HG03196 (cell line): ENCODE results near the gene SCARF2.
"Not testable (repeated sequence)": the region's sequence is repeated elsewhere in the genome, so short reads cannot be mapped to it uniquely, and the experiment has no call there.

Source experiments
- ATAC-seq: cut with Tn5 transposase; IDR thresholded peaks from one replicate; pipeline ENCODE4 v1.9.1; 2021; ENCODE audit not compliant: unreplicated experiment

SCARF2 gene, protein sequence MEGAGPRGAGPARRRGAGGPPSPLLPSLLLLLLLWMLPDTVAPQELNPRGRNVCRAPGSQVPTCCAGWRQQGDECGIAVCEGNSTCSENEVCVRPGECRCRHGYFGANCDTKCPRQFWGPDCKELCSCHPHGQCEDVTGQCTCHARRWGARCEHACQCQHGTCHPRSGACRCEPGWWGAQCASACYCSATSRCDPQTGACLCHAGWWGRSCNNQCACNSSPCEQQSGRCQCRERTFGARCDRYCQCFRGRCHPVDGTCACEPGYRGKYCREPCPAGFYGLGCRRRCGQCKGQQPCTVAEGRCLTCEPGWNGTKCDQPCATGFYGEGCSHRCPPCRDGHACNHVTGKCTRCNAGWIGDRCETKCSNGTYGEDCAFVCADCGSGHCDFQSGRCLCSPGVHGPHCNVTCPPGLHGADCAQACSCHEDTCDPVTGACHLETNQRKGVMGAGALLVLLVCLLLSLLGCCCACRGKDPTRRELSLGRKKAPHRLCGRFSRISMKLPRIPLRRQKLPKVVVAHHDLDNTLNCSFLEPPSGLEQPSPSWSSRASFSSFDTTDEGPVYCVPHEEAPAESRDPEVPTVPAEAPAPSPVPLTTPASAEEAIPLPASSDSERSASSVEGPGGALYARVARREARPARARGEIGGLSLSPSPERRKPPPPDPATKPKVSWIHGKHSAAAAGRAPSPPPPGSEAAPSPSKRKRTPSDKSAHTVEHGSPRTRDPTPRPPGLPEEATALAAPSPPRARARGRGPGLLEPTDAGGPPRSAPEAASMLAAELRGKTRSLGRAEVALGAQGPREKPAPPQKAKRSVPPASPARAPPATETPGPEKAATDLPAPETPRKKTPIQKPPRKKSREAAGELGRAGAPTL

DNA sequence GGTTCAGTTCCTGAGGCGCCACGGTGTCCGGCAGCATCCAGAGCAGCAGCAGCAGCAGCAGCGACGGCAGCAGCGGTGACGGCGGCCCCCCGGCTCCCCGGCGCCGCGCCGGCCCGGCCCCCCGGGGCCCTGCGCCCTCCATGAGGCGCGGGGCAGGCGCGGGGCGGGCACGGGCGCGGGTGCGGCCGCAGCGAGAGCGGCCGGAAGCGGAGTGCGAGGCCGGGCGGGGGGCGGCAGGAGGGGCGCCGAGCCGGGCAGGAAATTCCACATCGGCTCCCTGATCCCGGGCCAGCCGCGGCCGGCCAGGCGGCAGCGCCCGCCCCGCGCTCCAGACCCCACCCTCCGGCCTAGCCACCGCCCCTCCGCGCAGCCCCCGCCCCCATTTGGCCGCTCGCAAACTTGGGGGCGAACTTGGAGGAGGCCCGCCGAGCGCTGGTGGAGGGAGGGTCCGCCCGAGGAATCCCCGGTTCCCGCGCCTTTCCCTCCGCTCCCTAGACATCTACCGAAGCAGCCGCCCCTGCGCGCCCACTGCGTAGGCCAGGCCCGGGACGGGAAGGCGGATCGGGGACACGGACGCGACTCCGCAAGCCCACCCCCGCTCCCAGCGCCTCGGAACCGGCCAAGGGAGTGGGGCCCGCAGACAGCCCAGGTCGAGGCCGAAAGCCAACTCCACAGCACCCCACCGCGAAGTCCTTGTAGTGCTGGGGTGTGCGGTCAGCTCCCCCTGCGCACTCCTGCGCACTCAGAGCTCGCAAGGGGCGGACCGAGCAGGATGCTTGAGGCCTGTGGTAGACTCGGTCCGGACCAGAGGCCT, at the start of gene SCARF2:
SCARF2 (minus strand) TSS at position 213 of the 814 bp plus-strand sequence; CDS start at position 142, 71 bp downstream.
- no peak for ATAC-seq

GRCh38 chr22:20486229-20486628, 48.6 kb upstream of the SCARF2 start:
- no peak for ATAC-seq

- no peak for ATAC-seq
Observed at GRCh38 chr22:20484948-20485683, 47.5 kb upstream of the SCARF2 start.

- no peak for ATAC-seq
Observed at GRCh38 chr22:20483771-20484170, 46.1 kb upstream of the SCARF2 start.

DNA sequence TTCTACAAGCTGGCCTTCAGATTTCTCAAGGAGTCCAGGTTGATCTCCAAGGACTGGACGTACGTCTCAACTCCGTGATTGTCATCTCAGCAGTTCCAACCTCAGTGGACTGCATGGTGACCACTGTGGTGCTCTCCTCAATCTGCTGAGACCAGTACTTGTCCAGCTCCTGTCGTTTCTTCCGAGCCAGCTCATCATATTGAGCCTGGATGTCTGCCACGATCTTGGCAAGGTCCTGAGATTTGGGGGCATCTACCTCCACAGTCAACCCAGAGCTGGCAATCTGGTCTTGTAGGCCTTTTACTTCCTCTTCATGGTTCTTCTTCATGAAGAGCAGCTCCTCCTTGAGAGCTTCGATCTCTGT, 45.5 kb upstream of the SCARF2 start:
- not testable (repeated sequence) for ATAC-seq

- no peak for ATAC-seq
Observed at GRCh38 chr22:20479612-20480196, 42.1 kb upstream of the SCARF2 start.

DNA sequence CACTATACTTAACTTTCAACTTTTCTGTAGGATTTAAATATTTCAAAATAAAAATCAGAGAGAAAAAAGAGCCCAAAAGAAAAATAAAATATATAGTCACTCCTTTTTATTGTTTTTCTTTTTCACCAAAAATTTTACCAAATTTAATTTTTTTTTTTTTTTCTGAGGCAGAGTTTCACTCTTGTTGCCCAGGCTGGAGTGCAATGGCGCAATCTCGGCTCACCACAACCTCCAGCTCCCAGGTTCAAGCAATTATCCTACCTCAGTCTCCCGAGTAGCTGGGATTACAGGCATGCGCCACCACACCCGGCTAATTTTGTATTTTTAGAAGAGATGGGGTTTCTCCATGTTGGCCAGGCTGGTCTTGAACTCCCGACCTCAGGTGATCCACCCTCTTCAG, 40.4 kb upstream of the SCARF2 start:
- not testable (repeated sequence) for ATAC-seq

- not testable (repeated sequence) for ATAC-seq
Observed at GRCh38 chr22:20475569-20475968, 37.9 kb upstream of the SCARF2 start.

DNA sequence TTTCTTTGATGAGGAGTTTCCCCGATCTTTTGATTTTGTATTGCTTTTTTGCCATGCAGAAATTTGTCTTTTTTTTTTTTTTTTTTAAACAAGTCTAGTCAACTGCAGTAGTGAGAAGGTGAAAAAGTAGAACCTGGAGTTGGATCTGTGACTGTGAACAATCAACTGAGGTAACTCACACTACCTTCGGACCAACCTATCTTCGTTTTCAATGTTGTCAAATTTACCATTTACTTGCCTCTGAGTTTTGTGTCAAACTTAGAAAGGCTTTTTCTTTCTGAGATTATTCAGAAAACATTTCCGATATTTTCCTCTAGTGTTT, 37.5 kb upstream of the SCARF2 start:
- ATAC-seq: no peak

- no peak for ATAC-seq
Observed at GRCh38 chr22:20472629-20473442, 35.2 kb upstream of the SCARF2 start.

DNA sequence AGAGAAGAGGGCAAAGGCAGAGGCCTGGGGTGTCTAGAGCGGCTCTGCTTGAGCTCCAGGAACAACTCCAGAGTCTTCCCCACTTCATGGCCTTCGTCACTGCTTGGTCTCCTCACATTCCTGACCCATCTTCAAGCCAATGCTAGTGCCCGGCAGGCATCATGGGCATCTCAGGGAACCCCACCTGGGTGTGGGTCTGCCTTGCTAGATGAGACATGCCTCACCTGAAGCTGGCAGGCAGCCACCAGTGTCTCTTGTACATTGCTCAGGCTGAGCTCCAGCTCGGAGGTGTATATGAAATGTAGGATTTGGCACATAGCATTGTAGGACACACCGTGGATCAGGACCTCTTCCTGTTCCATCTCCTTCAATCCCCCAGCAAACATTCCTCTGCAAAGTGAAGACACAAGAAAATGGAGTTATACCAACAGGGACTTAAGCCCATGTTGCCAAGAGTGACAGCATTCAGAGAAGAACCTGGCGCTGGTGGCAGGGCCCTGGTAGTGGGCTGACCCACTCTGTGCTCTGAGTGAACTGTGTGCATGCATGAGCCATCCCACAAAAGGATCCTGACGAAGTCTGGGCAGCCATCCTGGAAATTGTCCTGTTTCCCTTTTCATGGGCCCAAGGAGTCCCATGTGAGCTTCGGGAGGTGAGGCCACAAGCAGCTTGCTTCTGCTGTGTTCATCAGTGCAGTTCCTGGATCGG, 33.7 kb upstream of the SCARF2 start:
- no peak for ATAC-seq

DNA sequence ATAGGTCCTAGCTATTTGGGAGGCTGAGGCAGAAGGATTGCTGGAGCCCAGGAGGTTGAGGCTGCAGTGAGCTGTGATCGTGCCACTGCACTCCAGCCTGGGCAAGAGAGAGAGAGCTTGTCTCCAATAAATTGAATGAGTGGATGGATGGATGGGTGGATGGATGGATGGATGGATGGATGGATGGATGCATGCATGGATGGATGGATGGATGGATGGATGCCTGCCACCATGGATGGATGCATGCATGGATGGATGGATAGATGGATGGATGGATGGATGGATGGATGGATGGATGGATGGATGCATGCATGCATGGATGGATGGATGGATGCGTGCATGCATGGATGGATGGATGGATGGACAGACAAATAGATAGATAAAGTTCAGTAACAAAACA, 32.9 kb upstream of the SCARF2 start:
- not testable (repeated sequence) for ATAC-seq

DNA sequence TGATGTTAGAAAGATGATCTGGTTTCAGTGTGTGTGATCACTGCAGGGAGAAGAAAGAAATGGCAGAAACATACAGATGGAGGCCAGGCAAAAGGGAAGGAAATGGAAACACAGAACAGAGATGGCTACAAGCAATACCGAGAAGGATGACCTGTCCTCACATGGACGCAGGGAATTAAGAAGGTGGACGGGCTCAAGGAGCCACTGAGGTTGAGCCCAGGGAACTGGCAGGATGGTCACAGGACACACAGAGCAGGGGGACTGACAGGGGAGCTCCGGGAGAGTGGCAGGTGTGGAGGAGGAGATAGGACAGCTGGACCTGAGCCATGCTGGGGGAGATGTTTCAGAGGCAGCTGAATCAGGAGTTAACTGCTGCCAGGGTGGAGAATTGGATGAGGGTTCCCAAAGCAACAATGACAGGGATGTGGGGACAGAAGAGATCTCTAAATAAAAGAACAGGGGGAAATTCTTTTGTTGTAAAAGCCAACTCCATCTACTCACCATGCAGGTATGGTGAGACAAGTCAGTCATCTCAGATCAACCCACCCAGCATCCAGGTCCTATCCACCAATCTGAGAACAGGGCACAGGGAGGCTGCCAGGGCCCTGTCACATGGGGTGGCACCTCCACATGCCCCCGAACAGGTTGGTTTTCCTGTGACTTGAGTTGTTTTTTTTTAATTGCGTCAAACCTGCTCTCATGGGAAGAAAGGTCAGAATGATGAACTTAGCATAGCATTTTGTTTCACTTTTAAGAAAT, 31.7 kb upstream of the SCARF2 start:
- ATAC-seq: no peak

DNA sequence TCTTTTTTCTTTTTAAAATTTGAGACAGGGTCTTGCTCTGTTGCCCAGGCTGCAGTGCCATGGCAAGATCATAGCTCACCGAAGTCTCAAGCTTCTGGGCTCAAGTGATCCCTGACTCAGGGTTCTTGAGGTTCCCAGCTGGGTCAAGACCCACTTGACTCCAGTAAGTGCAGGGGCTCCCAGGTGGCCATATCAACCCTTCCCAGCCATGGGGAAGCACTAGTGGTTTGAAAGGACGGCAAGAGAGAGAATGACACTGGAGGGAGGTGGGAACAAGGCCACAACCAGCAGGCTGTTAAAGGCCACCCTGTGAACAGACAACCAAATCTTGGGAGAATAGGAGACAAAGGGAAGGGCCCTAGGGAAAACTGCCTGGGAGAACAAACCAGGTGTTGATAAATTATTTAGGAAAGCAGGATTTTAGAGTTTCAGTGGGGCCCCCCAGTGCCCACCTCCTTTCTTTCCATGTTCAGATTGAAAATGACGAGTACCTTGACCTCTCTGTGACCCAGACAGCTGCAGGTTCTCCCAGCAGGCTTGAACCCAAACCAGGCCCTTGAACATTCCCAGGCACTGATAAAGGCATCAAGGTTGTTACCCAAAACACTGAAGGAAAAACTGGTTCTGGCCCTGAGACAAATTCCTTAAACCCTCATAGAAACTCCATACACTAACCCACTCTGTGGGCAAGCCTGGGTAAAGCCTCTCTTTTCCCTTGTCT, 29.2 kb upstream of the SCARF2 start:
- ATAC-seq: no peak

DNA sequence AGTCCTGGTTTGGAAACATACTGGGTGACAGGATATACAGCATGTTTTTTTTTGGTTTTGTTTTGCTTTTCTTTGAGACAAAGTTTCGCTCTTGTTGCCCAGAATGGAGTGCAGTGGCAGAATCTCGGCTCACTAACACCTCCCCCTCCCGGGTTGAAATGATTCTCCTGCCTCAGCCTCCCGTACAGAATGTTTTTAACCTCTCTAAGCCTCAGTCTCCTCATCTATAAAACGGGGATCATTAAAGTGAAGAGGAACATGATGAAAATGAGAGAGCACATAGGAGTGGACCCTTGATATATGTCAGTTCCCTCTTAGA, 28.1 kb upstream of the SCARF2 start:
- ATAC-seq: no peak

DNA sequence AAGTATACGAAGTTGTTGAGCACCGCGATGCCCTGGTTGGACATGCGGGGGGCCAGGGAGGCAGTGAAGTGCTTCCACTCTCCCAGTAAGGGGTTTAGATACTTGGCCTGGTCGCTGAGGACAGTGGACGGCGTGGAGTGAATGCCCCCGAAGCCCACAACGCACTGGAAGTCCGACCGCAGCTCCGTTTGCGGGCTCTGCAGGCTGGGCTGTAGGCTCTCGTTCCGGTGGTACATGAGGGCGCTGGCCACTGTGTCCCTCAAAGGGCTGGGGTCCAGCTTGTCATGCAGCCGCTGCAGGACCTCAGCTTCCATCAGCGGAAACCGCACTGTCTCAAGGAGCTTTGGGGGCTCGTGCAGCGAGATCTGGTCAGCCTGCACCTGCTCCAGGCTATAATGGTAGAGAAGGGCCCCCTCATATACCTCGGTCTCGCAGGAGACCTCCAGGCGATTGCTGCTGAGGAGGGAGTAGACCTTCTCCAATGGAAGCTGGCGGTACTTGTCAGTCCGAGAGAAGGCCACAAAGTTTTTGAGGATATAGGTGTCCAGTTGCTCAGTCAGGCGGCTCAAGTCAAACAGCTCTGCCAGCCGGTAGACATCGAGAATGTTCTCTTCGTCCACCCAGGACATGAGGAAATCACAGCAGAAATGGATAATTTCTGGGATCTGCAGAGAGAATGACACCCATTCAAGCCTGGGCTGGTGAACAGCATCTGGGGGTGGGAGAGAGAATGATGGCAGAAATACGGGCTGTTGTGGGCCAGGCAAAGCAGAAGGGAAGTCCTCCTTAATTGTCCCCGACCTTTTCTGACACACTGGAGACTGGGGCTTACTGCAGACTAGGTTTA, 27.5 kb upstream of the SCARF2 start:
- no peak for ATAC-seq

DNA sequence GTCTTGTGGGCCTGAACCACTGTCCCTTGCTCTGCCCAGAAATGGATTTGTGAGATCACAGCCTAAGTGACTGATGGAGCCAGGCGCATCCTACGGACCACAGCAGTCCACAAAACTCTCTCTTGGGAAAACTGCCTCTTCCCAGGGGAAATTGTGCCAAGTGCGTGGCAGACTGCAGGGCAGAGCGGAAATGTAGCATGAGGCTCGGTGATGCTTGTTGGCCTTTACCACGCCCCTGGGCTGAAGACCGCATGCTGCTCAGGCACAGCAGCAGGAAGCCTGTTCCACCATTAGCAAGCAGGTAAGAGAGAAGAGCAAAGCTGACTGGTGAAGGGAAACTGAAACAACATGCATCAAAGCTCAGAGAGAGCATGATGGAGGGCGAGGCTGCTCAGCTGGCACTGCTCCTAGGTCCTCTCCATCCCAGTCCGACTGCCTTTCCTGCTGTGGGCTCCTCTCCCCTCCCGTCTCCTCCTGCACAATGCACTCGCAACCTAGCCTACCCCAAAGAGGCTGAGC, 26.5 kb upstream of the SCARF2 start:
- ATAC-seq: no peak
